Hepatocyte (in vitro differentiated cells): ENCODE measurements around the gene SLC7A8. TPM values are rescaled to one million over a fixed set of nuclear protein-coding genes. Genes with fewer than 3 reads are reported as not detected.

Experiments
- DNase-seq: peaks from one replicate; pipeline ENCODE4 v3.0.0-alpha.2; 2016; ENCODE audit warnings: low spot score
- H2AFZ ChIP-seq: fragments of 200-600 bp; sonication (generic); 2 replicates; pipeline ENCODE4 v1.6.0; 2016; ENCODE audit warnings: antibody characterized with exemption, mild to moderate bottlenecking
- H3K27ac ChIP-seq: fragments of 200-600 bp; sonication (generic); 2 replicates; pipeline ENCODE4 v1.5.1; 2016; ENCODE audit warnings: mild to moderate bottlenecking
- H3K27me3 ChIP-seq: fragments of 200-600 bp; sonication (generic); 2 replicates; pipeline ENCODE4 v1.6.1; 2016
- H3K36me3 ChIP-seq: fragments of 200-600 bp; sonication (generic); replicated peaks from 2 replicates; pipeline ENCODE4 v1.5.1; 2016; ENCODE audit warnings: low read depth; ENCODE audit not compliant: insufficient read depth
- H3K4me1 ChIP-seq: fragments of 200-600 bp; sonication (generic); 2 replicates; pipeline ENCODE4 v1.5.1; 2016; ENCODE audit warnings: mild to moderate bottlenecking, moderate library complexity; ENCODE audit not compliant: insufficient read depth
- H3K4me2 ChIP-seq: fragments of 200-600 bp; sonication (generic); 2 replicates; pipeline ENCODE4 v1.6.0; 2016
- H3K4me3 ChIP-seq: fragments of 200-600 bp; sonication (generic); 2 replicates; pipeline ENCODE4 v1.5.1; 2016; ENCODE audit warnings: mild to moderate bottlenecking
- H3K79me2 ChIP-seq: fragments of 200-600 bp; sonication (generic); 2 replicates; pipeline ENCODE4 v1.6.0; 2017; ENCODE audit warnings: mild to moderate bottlenecking
- H3K9me2 ChIP-seq: fragments of 200-600 bp; sonication (generic); replicated peaks from 2 replicates; pipeline ENCODE4 v1.6.0; 2017; ENCODE audit warnings: mild to moderate bottlenecking; ENCODE audit not compliant: insufficient read depth
- H3K9me3 ChIP-seq: fragments of 200-600 bp; sonication (generic); 2 replicates; pipeline ENCODE4 v1.5.1; 2016; ENCODE audit warnings: low read depth, mild to moderate bottlenecking
- H4K20me1 ChIP-seq: fragments of 200-600 bp; sonication (generic); 2 replicates; pipeline ENCODE4 v1.6.0; 2016; ENCODE audit warnings: mild to moderate bottlenecking; ENCODE audit not compliant: insufficient read depth, poor library complexity, severe bottlenecking
- CTCF ChIP-seq: fragments of 200-600 bp; sonication (generic); IDR thresholded peaks from 2 replicates; pipeline ENCODE4 v1.5.1; 2016; ENCODE audit warnings: antibody characterized with exemption, mild to moderate bottlenecking; ENCODE audit not compliant: poor library complexity
- EZH2 ChIP-seq: fragments of 200-600 bp; sonication (generic); IDR thresholded peaks from 2 replicates; pipeline ENCODE4 v1.6.1; 2016; ENCODE audit warnings: antibody characterized with exemption, mild to moderate bottlenecking, borderline replicate concordance
- EZH2phosphoT487 ChIP-seq: fragments of 200-600 bp; sonication (generic); IDR thresholded peaks from one replicate; pipeline ENCODE4 v1.6.1; 2018; ENCODE audit warnings: antibody characterized with exemption, mild to moderate bottlenecking, low read depth, moderate library complexity; ENCODE audit not compliant: unreplicated experiment, severe bottlenecking
- WGBS: methylation state at CpG from one replicate; pipeline ENCODE4 v1.1.6; 2016; ENCODE audit warnings: low lambda C conversion rate; ENCODE audit errors: missing lambda C conversion rate; 5-methylcytosine and 5-hydroxymethylcytosine counted together
- polyA plus RNA-seq: library from polyadenylated mRNA; unstranded; fragments of >200 nt; fragmentation: Nextera tagmentation; extraction: Ambion mirVana; gene quantifications from 2 replicates; pipeline ENCODE4 v1.2.1, GENCODE V29; 2016
- total RNA-seq: library from RNA; depleted of rRNA; stranded (reverse); fragments of >200 nt; gene quantifications from 2 replicates; pipeline ENCODE4 v1.2.3, GENCODE V29; 2014

SLC7A8 gene
- total and polyA plus RNA-seq, 2 experiments from 2014 or later = 54.6 to 123 TPM

- Histone ChIP-seq H3K4me3 (no peak overlapping the region), H3K79me2 (peaks cover 9% of the 10 kb centered on the region), H2AFZ (no peak overlapping the region), H4K20me1 (no peaks in the 10 kb centered on the region), H3K27ac (peak overlapping the region; percentile 51), H3K4me2 (peak overlapping the region; percentile 53), H3K4me1 (peaks cover 39% of the 10 kb centered on the region), H3K27me3 (no peaks in the 10 kb centered on the region), H3K36me3 (no peaks in the 10 kb centered on the region), H3K9me2 (no peaks in the 10 kb centered on the region), H3K9me3 (no peaks in the 10 kb centered on the region)
- DNase-seq = no peak
- no peak for TF ChIP-seq EZH2phosphoT487
- no peak for TF ChIP-seq CTCF
- TF ChIP-seq EZH2 = no peak
- 61% methylated on average over 9 of the region's 9 CpGs for whole genome bisulfite sequencing
Measured at GRCh38 chr14:23167116-23167847, 16.2 kb downstream of the SLC7A8 start.

GRCh38 chr14:23164949-23165348 lies 18.5 kb downstream of the SLC7A8 start:
- H3K27me3 ChIP-seq = no peaks in the 10 kb centered on the region
- H4K20me1 ChIP-seq = no peaks in the 10 kb centered on the region
- H2AFZ ChIP-seq = no peak overlapping the region
- no peak overlapping the region for H3K4me3 ChIP-seq
- H3K79me2 ChIP-seq = peaks cover 1% of the 10 kb centered on the region
- no peak for TF ChIP-seq EZH2
- no peak for TF ChIP-seq CTCF
- no peak for TF ChIP-seq EZH2phosphoT487
- H3K4me1 ChIP-seq = peaks cover 35% of the 10 kb centered on the region
- no peak overlapping the region for H3K4me2 ChIP-seq
- no peak overlapping the region for H3K27ac ChIP-seq
- no peaks in the 10 kb centered on the region for H3K9me3 ChIP-seq
- no peaks in the 10 kb centered on the region for H3K9me2 ChIP-seq
- DNase-seq = no peak
- no peaks in the 10 kb centered on the region for H3K36me3 ChIP-seq
- WGBS = 93% methylated on average over 5 of the region's 5 CpGs

GRCh38 chr14:23164250-23164649 lies 19.2 kb downstream of the SLC7A8 start:
- Histone ChIP-seq H3K79me2 (no peaks in the 10 kb centered on the region), H3K27ac (no peak overlapping the region), H3K4me2 (no peak overlapping the region), H3K27me3 (no peaks in the 10 kb centered on the region), H4K20me1 (no peaks in the 10 kb centered on the region), H3K36me3 (no peaks in the 10 kb centered on the region), H3K4me3 (no peak overlapping the region), H2AFZ (no peak overlapping the region), H3K9me3 (no peaks in the 10 kb centered on the region), H3K9me2 (no peaks in the 10 kb centered on the region), H3K4me1 (peaks cover 34% of the 10 kb centered on the region)
- DNase-seq = no peak
- 57% methylated on average over 2 of the region's 2 CpGs for WGBS
- no peak for TF ChIP-seq EZH2phosphoT487

- H3K36me3 ChIP-seq = no peaks in the 10 kb centered on the region
- no peak overlapping the region for H2AFZ ChIP-seq
- H4K20me1 ChIP-seq = no peaks in the 10 kb centered on the region
- no peaks in the 10 kb centered on the region for H3K27me3 ChIP-seq
- DNase-seq = no peak
- H3K4me1 ChIP-seq = peaks cover 29% of the 10 kb centered on the region
- 94% methylated on average over 2 of the region's 2 CpGs for WGBS
- H3K4me2 ChIP-seq = no peak overlapping the region
- no peak for TF ChIP-seq CTCF
- TF ChIP-seq EZH2phosphoT487 = no peak
- no peaks in the 10 kb centered on the region for H3K9me2 ChIP-seq
- H3K4me3 ChIP-seq = no peak overlapping the region
- H3K9me3 ChIP-seq = no peaks in the 10 kb centered on the region
- H3K79me2 ChIP-seq = no peaks in the 10 kb centered on the region
- no peak overlapping the region for H3K27ac ChIP-seq
Measured at GRCh38 chr14:23163830-23164229, 19.6 kb downstream of the SLC7A8 start.
